DND-41 (cell line): ENCODE measurements around the gene ATP10A.

Experiments
- ATAC-seq: fragments of 200-7000 bp; cut with Tn5 transposase; 3 replicates; pipeline ENCODE4 v1.9.1; 2021; ENCODE audit warnings: low read depth; ENCODE audit not compliant: insufficient read depth
- DNase-seq: peaks from one replicate; pipeline ENCODE4 v3.0.0-alpha.2; 2020
- H2AFZ ChIP-seq: 2 replicates; pipeline ENCODE4 v1.6.0; 2012; ENCODE audit warnings: low read depth, low read length
- H3K27ac ChIP-seq: 2 replicates; pipeline ENCODE4 v1.5.1; 2012; ENCODE audit warnings: low read length, inconsistent platforms
- H3K27me3 ChIP-seq: fragments of 200-600 bp; sonication (generic); 2 replicates; pipeline ENCODE4 v1.6.0; 2012; ENCODE audit warnings: low read length, mild to moderate bottlenecking, inconsistent platforms; ENCODE audit not compliant: insufficient read depth, poor library complexity
- H3K36me3 ChIP-seq: 2 replicates; pipeline ENCODE4 v1.5.1; 2012; ENCODE audit warnings: low read length, inconsistent platforms; ENCODE audit not compliant: insufficient read depth
- H3K4me1 ChIP-seq: 2 replicates; pipeline ENCODE4 v1.5.1; 2012; ENCODE audit warnings: mild to moderate bottlenecking, low read length; ENCODE audit not compliant: insufficient read depth
- H3K4me2 ChIP-seq: 2 replicates; pipeline ENCODE4 v1.6.0; 2012; ENCODE audit warnings: mild to moderate bottlenecking, moderate library complexity, low read length, inconsistent platforms; ENCODE audit not compliant: insufficient read depth
- H3K4me3 ChIP-seq, 2 experiments: fragments of 200-600 bp in 1 of 2; shearing (Covaris generic) in 1 of 2; 2 replicates each; pipeline ENCODE4 v1.5.1; 2012 to 2016; ENCODE audit warnings: inconsistent platforms in 2 of 2, low read length in 2 of 2, mild to moderate bottlenecking in 2 of 2, low read depth in 1 of 2, moderate library complexity in 1 of 2
- H3K79me2 ChIP-seq: 2 replicates; pipeline ENCODE4 v1.6.0; 2012; ENCODE audit warnings: low read length, inconsistent platforms; ENCODE audit not compliant: insufficient read depth
- H3K9ac ChIP-seq: 2 replicates; pipeline ENCODE4 v1.6.0; 2012; ENCODE audit warnings: low read depth, mild to moderate bottlenecking, inconsistent platforms, low read length, moderate library complexity
- H3K9me3 ChIP-seq: 2 replicates; pipeline ENCODE4 v1.5.1; 2012; ENCODE audit warnings: low read length, moderate library complexity, mild to moderate bottlenecking, inconsistent platforms; ENCODE audit not compliant: insufficient read depth, severe bottlenecking
- H4K20me1 ChIP-seq: 2 replicates; pipeline ENCODE4 v1.6.0; 2012; ENCODE audit warnings: low read length; ENCODE audit not compliant: insufficient read depth
- EZH2 ChIP-seq: IDR thresholded peaks from 3 replicates; pipeline ENCODE4 v1.6.1; 2012; ENCODE audit warnings: borderline replicate concordance, low read depth, mild to moderate bottlenecking, moderate library complexity, low read length, inconsistent platforms; ENCODE audit not compliant: severe bottlenecking
- TF ChIP-seq, protein P1 (sequence below): IDR thresholded peaks from 2 replicates; pipeline ENCODE4 v1.5.1; 2012; ENCODE audit warnings: borderline replicate concordance, low read length, moderate library complexity, mild to moderate bottlenecking; ENCODE audit not compliant: poor library complexity, severe bottlenecking; ENCODE audit errors: extremely low read depth

ATP10A gene

DNA sequence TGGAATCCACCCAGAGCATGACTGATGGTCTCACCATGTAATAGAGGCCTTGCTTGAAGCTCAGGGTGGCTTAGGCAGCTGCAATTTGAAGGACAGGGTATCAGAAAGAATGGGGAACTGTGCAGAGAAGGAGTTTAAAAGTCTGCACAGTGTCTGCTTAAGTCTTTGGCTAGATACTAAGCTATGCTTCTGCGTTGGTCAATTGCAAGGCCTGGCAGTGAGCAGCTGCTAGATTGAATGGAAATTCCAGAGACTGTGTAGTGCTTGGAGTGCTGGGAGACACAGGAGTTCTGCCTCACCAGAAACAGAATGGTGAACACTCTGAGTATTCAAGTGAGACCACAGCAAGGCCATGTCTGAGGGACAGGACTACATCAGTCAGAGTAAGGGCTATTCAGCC is 17.3 kb upstream of the ATP10A start:
- Histone ChIP-seq H3K27me3 (no peaks in the 10 kb centered on the region), H3K27ac (no peak overlapping the region), H4K20me1 (no peaks in the 10 kb centered on the region), H3K79me2 (no peaks in the 10 kb centered on the region), H3K4me2 (no peak overlapping the region), H3K4me1 (no peaks in the 10 kb centered on the region), H3K9me3 (no peaks in the 10 kb centered on the region), H2AFZ (no peak overlapping the region), H3K9ac (no peak overlapping the region), H3K36me3 (no peaks in the 10 kb centered on the region), H3K4me3 (no peak overlapping the region)
- TF ChIP-seq EZH2 = no peak
- TF ChIP-seq, protein P1, sequence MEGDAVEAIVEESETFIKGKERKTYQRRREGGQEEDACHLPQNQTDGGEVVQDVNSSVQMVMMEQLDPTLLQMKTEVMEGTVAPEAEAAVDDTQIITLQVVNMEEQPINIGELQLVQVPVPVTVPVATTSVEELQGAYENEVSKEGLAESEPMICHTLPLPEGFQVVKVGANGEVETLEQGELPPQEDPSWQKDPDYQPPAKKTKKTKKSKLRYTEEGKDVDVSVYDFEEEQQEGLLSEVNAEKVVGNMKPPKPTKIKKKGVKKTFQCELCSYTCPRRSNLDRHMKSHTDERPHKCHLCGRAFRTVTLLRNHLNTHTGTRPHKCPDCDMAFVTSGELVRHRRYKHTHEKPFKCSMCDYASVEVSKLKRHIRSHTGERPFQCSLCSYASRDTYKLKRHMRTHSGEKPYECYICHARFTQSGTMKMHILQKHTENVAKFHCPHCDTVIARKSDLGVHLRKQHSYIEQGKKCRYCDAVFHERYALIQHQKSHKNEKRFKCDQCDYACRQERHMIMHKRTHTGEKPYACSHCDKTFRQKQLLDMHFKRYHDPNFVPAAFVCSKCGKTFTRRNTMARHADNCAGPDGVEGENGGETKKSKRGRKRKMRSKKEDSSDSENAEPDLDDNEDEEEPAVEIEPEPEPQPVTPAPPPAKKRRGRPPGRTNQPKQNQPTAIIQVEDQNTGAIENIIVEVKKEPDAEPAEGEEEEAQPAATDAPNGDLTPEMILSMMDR = no peak
- ATAC-seq (no peak), DNase-seq (no peak)

DNA sequence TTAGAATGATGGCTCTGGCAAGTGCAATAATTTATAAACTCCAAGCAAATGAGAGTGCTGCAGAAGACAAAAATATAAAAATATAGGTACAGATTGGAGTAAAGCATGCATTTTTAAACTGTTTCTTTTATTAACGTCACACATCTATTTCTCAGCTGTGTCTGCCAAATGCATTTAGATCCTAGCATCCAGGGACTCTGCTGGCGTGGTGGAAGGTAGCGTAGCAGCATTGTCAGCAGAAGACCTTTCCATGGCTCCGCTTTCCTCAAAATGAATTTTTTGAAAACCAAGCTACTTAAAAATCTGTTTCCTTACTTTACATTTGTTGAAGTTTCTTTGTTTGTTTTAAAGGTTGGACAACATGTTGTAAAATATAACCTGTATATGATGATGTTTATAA is 16.3 kb upstream of the ATP10A start:
- Histone ChIP-seq H3K9me3 (no peaks in the 10 kb centered on the region), H4K20me1 (no peaks in the 10 kb centered on the region), H2AFZ (no peak overlapping the region), H3K4me2 (no peak overlapping the region), H3K4me3 (no peak overlapping the region), H3K27ac (no peak overlapping the region), H3K36me3 (no peaks in the 10 kb centered on the region), H3K27me3 (no peaks in the 10 kb centered on the region), H3K9ac (no peak overlapping the region), H3K79me2 (no peaks in the 10 kb centered on the region), H3K4me1 (no peaks in the 10 kb centered on the region)
- DNase-seq = no peak
- ATAC-seq = no peak
- no peak for TF ChIP-seq EZH2
- TF ChIP-seq, protein P1 = no peak

DNA sequence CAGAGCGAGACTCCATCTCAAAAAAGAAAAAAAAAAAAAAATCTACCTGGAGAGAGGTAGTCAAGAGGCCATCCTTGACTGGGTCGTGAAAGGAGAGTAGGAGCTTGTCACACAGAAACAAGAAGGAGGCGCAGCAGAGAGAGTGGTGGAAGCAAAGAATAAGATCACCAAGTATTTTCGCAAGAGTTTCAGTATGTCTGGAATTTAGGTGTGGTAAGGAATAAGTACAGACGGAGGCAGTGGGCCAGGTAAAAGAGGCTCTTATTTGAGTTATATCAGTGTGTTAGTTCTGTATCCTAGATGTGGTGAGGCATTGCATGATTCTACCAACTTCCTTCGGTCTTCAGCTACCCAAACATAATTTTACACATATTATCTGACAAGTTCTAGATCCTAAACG is 14.6 kb upstream of the ATP10A start:
- Histone ChIP-seq H3K4me3 (no peak overlapping the region), H3K9ac (no peak overlapping the region), H4K20me1 (no peaks in the 10 kb centered on the region), H3K79me2 (no peaks in the 10 kb centered on the region), H3K36me3 (no peaks in the 10 kb centered on the region), H2AFZ (no peak overlapping the region), H3K27me3 (no peaks in the 10 kb centered on the region), H3K27ac (no peak overlapping the region), H3K4me1 (no peaks in the 10 kb centered on the region), H3K9me3 (no peaks in the 10 kb centered on the region), H3K4me2 (no peak overlapping the region)
- TF ChIP-seq EZH2 = no peak
- TF ChIP-seq, protein P1 = no peak
- no peak for DNase-seq
- ATAC-seq = no peak
